Inferior parietal cortex (tissue), 1 donor: ENCODE results near the gene FSCN2.
"Not testable (repeated sequence)": the region's sequence is repeated elsewhere in the genome, so short reads cannot be mapped to it uniquely, and the experiment has no call there.

ENCODE experiments used
- DNase-seq: peaks from one replicate; pipeline ENCODE4 v3.0.0-alpha.2; 2016; ENCODE audit errors: extremely low spot score

FSCN2 gene

DNA sequence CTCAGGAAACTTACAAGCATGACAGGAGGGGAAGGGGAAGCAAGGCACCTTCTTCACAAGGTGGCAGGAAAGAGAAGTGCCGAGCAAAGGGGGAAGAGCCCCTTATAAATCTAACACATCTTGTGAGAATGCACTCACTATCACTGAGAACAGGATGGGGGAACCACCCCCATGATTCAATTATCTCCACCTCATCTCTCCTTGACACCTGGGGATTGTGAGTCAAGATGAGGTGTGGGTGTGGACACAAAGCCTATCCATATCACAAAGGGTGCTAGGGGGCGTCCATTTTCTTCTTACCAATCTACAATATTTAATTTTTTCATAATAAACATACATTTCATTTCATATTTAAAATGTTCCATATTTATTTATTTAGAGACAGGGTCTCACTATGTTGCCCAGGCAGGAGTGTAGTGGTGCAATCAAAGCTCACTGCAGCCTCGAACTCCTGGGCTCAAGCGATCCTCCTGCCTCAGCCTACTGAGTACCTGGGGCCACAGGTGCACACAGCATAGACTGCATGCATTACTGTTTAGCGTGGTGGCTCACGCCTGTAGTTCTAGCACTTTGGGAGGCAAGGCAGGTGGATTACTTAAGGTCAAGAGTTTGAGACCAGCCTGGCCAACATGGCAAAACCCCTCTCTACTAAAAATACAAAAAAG, 50.5 kb downstream of the FSCN2 start:
- DNase-seq: no peak

DNA sequence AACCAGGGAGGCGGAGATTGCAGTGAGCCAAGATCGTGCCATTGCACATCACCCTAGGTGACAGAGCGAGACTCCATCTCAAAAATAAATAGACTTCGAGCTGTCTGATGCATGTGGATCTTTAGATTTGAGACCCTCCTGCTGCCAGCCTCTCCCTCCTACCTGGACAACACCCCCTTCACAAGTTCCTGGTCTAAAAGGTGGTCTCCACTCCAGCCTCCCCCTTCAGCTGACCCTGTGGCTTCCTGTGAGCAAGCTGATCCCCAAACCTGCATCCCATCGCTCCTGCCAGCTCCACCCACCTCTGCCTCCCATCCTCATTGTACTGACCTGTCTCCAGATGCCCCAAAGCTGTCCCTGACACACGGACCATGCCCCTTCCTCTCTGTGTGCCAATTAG, 51.1 kb downstream of the FSCN2 start:
- no peak for DNase-seq

DNA sequence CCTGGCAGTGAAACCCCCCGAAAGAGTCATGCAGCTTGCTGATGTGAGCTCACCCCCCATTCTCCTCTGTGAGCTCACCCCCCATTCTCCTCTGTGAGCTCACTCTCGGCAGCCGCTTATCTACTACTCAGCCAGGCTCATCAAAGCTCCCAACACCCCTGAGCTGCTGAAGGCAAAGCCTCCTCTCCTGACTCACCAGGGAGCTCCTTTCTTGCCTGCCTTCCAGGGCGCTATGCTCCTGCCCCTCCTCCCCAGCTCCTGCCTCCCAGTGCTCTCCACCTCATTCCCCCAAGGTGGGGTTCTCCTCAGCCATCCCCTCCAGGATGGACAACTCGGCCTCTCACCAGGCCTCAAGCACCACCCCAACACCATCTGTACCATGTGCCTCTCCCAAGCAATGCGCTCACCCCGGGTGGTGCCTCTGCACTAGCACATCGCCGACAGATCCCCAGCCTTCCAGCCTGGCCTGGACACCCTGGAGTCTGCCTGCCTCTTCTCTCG, 51.7 kb downstream of the FSCN2 start:
- DNase-seq: no peak

DNA sequence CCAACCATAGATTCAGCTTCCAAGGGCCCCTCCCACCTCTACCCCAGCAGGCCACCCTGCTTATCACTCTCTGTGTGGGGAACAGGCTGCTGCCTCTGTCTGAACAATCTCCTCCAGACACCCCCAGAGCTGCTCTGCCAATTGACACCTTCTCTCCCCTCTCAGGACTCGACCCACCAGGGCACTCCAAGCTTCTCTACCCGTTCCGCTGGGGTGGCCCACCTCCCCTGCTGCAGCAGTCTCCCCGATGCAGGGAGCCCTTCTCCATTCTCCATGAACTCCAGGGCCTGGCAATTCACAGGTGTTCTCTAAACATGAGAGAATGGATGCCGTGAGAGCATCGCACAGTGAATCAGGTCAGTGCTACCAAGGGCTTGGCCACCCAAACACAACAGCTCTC, 52.3 kb downstream of the FSCN2 start:
- no peak for DNase-seq

DNA sequence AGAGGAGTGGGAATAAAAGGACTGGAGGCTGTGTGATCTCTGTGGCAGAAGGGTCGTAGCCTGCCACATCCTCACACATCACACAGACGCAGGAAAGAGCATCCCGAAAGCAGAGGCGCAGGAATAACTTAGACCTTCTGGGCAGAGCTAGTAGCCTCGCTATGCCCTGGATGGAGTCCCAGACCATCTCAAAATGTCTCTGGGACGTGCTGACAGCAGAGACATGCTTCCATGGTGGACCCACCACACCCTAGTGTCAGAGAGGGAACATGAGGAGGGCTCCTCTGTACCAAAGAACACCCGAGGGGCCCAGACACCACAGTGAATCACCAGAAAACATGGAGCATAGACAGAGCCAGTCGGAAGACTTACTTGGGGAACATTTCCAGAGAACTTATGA, 53.6 kb downstream of the FSCN2 start:
- no peak for DNase-seq

DNA sequence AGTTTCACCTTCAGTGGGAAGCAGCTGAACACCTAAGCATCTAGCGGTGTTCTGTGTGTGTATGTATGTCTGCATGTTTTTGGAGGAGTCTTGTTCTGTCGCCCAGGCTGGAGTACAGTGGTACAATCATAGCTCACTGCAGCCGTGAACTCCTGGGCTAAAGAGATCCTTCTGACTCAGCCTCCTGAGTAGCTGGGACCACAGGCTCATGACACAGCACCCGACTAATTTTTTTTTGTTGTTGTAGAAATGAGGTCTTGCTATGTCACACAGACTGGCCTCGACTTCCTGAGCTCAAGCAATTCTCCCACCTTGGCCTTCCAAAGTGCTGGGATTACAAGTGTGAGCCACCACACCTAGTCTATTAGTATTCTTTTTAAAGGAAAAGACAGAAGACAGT, 54.2 kb downstream of the FSCN2 start:
- no peak for DNase-seq

DNA sequence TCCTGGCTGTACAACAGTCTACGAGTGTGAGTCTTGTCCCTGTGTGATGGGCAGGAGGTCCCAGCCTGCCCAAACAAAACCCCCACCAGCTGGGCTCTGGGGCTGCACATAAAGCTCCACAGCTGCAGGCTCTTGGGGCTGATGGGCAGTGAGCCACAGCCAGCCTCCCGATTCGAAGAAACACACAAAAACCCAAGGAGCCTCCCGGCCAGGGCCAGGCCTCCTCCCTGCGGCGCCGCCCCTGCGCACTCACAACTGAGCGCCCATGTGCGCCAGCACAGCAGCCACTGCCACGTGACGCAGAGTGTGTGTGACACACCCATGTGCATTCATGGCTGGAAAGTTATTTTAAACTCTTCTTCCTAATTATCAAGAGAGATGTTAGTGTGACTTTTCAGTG, 54.6 kb downstream of the FSCN2 start:
- no peak for DNase-seq

DNA sequence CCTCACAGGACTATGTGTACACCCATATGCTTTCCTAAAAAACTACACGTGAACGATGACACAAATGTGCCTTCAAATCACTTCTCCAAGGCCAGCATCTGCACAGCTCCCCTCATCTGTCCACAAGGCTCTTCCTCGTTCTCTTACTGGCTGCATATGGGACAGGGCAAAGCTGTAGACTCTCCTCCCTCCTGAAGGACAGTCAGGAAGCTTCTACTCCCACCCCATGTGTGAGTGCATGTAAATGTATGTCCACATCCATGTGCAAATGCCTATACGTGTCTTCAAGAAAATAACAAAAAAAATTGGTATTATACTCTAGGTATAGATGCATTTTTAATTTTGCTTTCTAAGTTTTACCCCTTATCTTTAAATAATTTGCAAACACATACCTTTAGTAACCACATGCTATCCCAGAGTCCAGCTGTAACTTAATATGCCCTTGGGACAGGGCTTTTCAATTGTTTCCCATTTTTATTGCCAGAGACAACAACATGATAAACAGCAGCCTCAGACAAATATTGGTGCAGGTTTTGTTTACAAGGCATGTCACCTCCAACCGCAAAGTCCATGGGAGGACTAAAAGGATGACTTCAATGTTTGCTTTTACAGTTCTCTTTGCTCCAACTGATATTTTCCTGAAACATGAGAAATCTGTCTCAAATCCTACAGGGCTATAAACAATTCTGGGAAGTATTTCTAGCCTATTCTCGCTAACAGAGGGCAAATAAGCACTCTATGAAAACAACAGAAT, 55.6 kb downstream of the FSCN2 start:
- DNase-seq: no peak

DNA sequence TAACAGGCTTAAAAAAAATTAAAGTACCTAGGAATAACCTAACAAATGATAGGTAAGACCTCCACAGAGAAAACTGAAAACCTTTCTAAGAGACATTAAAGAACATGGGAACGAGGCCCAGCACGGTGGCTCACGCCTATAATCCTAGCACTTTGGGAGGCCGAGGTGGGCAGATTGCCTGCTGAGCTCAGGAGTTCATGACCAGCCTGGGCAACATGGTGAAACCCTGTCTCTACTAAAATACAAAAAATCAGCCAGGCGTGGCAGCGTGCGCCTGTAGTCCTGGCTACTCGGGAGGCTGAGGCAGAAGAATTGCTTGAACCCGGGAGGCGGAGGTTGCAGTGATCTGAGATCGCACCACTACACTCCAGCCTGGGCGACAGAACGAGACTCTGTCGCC, 56.6 kb downstream of the FSCN2 start:
- DNase-seq: not testable (repeated sequence)

DNA sequence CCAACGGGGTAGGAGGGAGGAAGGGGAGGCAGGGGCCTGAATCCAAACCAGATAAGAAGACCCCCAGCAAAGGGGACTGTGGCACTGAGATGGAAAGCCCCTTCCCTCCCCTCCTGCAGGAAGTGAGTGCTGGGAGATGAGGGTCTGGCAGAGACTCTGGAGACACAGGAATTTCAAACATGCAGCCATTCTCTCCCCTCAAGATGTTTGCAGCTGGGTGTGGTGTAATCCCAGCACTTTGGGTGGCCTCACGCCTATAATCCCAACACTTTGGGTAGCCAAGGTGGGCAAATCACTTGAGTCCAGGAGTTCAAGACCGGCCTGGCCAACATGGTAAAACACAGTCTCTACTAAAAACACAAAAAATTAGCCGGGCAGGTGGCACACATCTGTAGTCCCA, 57.9 kb downstream of the FSCN2 start:
- no peak for DNase-seq
